GM21526 (cell line): ENCODE measurements around the gene SLC7A5.
A peak's percentile ranks its signal among the peaks of the same experiment; 100 is the strongest.
"Not testable (repeated sequence)": the region's sequence is repeated elsewhere in the genome, so short reads cannot be mapped to it uniquely, and the experiment has no call there.

ENCODE experiments used
- ATAC-seq: cut with Tn5 transposase; IDR thresholded peaks from one replicate; pipeline ENCODE4 v1.9.1; 2021; ENCODE audit warnings: moderate library complexity; ENCODE audit not compliant: unreplicated experiment, low FRiP score

Gene SLC7A5

GRCh38 chr16:87824991-87825841 lies 44.1 kb downstream of the SLC7A5 start:
- no peak for ATAC-seq

- no peak for ATAC-seq
Measured at GRCh38 chr16:87824016-87824990, 45.0 kb downstream of the SLC7A5 start.

- no peak for ATAC-seq
Measured at GRCh38 chr16:87823181-87823929, 46.0 kb downstream of the SLC7A5 start.

GRCh38 chr16:87822108-87822970 lies 47.0 kb downstream of the SLC7A5 start:
- no peak for ATAC-seq

- no peak for ATAC-seq
Measured at GRCh38 chr16:87821376-87822107, 47.8 kb downstream of the SLC7A5 start.

GRCh38 chr16:87819983-87820382 lies 49.3 kb downstream of the SLC7A5 start:
- no peak for ATAC-seq

- ATAC-seq = no peak
Measured at GRCh38 chr16:87819282-87819681, 50.0 kb downstream of the SLC7A5 start.

GRCh38 chr16:87818533-87819161 lies 50.7 kb downstream of the SLC7A5 start:
- no peak for ATAC-seq

GRCh38 chr16:87817910-87818309 lies 51.4 kb downstream of the SLC7A5 start:
- no peak for ATAC-seq

GRCh38 chr16:87817370-87817769 lies 51.9 kb downstream of the SLC7A5 start:
- ATAC-seq = not testable (repeated sequence)

- ATAC-seq = no peak
Measured at GRCh38 chr16:87816507-87817100, 52.7 kb downstream of the SLC7A5 start.

GRCh38 chr16:87815567-87815966 lies 53.7 kb downstream of the SLC7A5 start:
- ATAC-seq = no peak

- ATAC-seq = no peak
Measured at GRCh38 chr16:87812200-87812656, 57.1 kb downstream of the SLC7A5 start.

GRCh38 chr16:87811454-87811853 lies 57.9 kb downstream of the SLC7A5 start:
- not testable (repeated sequence) for ATAC-seq

- ATAC-seq = peak; percentile 41
Measured at GRCh38 chr16:87809150-87809902, 60.0 kb downstream of the SLC7A5 start.

GRCh38 chr16:87808108-87808507 lies 61.2 kb downstream of the SLC7A5 start:
- no peak for ATAC-seq
